Heart right ventricle (tissue), 16 donors: ENCODE results near the gene C9orf153. TPM values are rescaled to one million over a fixed set of nuclear protein-coding genes. Genes with fewer than 3 reads are reported as not detected.

Experiments used
- ATAC-seq, 8 donors: fragments of 200-7000 bp; cut with Tn5 transposase; one replicate each; pipeline ENCODE4 v1.9.1; 2020; ENCODE audit warnings: mild to moderate bottlenecking in 8 of 8, moderate library complexity in 8 of 8, moderate number of reproducible peaks in 1 of 8
- DNase-seq, 2 donors: peaks; one replicate each; pipeline ENCODE4 v3.0.0-alpha.2; 2020
- H3K27ac ChIP-seq, 10 donors: fragments of 200-600 bp; sonication (generic) in 2 of 10; one replicate each; pipeline versions ENCODE4 v1.5.0 to v1.8.0; 2020 to 2022; ENCODE audit warnings: mild to moderate bottlenecking in 3 of 10
- H3K27me3 ChIP-seq, 7 donors: fragments of 200-600 bp; one replicate each; pipeline ENCODE4 v1.8.0; 2021 to 2022; ENCODE audit warnings: mild to moderate bottlenecking in 2 of 7
- H3K36me3 ChIP-seq, 9 donors: fragments of 200-600 bp; sonication (generic) in 1 of 9; one replicate each; pipeline versions ENCODE4 v1.5.0 to v1.8.0; 2020 to 2022; ENCODE audit warnings: mild to moderate bottlenecking in 2 of 9
- H3K4me1 ChIP-seq, 9 donors: fragments of 200-600 bp; sonication (generic) in 1 of 9; one replicate each; pipeline versions ENCODE4 v1.5.0 to v1.8.0; 2020 to 2022; ENCODE audit warnings: mild to moderate bottlenecking in 4 of 9
- H3K4me3 ChIP-seq, 10 donors: fragments of 200-600 bp; sonication (generic) in 2 of 10; one replicate each; pipeline versions ENCODE4 v1.5.0 to v1.8.0; 2020 to 2022; ENCODE audit warnings: mild to moderate bottlenecking in 7 of 10, moderate library complexity in 2 of 10
- H3K9me3 ChIP-seq, 11 donors: fragments of 200-600 bp in 10 of 11; sonication (generic) in 2 of 11; one replicate each; pipeline versions ENCODE4 v1.5.0 to v1.8.0; 2013 to 2022; ENCODE audit warnings: mild to moderate bottlenecking in 2 of 11, control low read depth in 1 of 11, moderate library complexity in 1 of 11
- WGBS, 2 donors: extraction: QIAGEN DNeasy Blood & Tissue Kit; methylation state at CpG; one replicate each; pipeline ENCODE4 v1.1.7; 2013; ENCODE audit warnings: inconsistent platforms in 1 of 2; 5-methylcytosine and 5-hydroxymethylcytosine counted together
- intact Hi-C, 10 donors: fragments of 100-400 bp; cut with DNase I; formaldehyde crosslinking; loops; one replicate each; pipeline versions ENCODE4 v1.11.1 to v1.14.2; 2022
- polyA plus RNA-seq, 2 donors: library from polyadenylated mRNA; stranded (reverse); fragments of 200-250 nt; gene quantifications; one replicate each; pipeline ENCODE4 v1.2.3, GENCODE V29; 2013
- total RNA-seq, 10 donors: library from RNA; stranded (reverse); fragmentation: NEBNext Ultra II Directional in 3 of 10; extraction: Animal tissue kit (Norgen Biotek cat#: 25700) in 3 of 10; gene quantifications; one replicate each; pipeline versions ENCODE4 v1.2.1 to v1.2.4, GENCODE V29; 2021 to 2023
- TF ChIP-seq, protein P1 (sequence below), 9 donors: fragments of 200-600 bp; sonication (generic) in 2 of 9; IDR thresholded peaks; one replicate each; pipeline versions ENCODE4 v1.5.0 to v1.8.0; 2021 to 2022; ENCODE audit warnings: antibody characterized with exemption in 9 of 9, mild to moderate bottlenecking in 5 of 9, moderate library complexity in 1 of 9
- donor health status: Arrhythmogenic right ventricular cardiomyopathy.
- donor health status: ischemic (EF 13 %, LVEDD 7.1; RV severe dilation, severe dysfunction).
- donor health status: healthy with polysubstance abuse.
- donor health status: DM: no; HTN: yes; CAD: no.
- donor health status: DM: no; HTN: no; CAD: no.
- donor health status: ischemic (EF 25% LVEDD 6.9; RV normal size, moderate dysfunction).
- donor health status: ischemic (EF 25% LVEDD 5.7; RV mildly dilated, moderate dysfunction).
- donor health status: healthy.
- donor health status: DM: yes; HTN: yes; CAD: no.
- donor health status: Ischemic cardiomyopathy.
- donor health status: ischemic (EF 35%, LVEDD 5.7; RV mildly dilated, moderate dysfunction).
- donor health status: nonischemic (EF 11% LVEDD 7.7; RV severe dilation, severe dysfunction).
- donor health status: DM: yes; HTN: yes; CAD: no.
- donor health status: PGD.
- donor health status: ischemic (EF 29% LVEDD 5.4; RV normal size, mild dysfunction).
- donor health status: nonischemic (EF 23%, LVEDD 6.1; RV moderate dilation, normal function).

The C9orf153 gene
- total and polyA plus RNA-seq, 12 donors = 0.06 to 0.72 (median 0.34) TPM; not detected in 2

DNA sequence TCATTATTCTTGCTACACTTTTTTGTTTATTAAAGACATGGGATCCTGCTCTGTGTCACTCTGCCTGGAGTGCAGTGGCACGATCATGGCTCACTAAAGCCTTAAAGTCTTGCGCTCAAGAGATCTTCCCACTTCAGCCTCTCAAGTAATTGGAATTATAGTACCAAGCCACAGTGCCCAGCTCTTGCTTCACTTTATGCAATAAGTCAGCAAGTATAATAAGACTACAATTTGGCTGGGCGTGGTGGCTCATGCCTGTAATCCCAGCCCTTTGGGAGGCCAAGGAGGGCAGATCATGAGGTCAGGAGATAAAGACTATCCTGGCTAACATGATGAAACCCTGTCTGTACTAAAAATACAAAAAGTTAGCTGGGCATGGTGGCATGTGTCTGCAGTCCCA, 5.9 kb downstream of the C9orf153 start:
- no peak overlapping the region for H3K27ac ChIP-seq
- no peaks in the 10 kb centered on the region for H3K36me3 ChIP-seq
- no peaks in the 10 kb centered on the region for H3K27me3 ChIP-seq
- DNase-seq (no peak), ATAC-seq (no peak)
- intact Hi-C loops = loop anchor here in 1 of 10 donors (10.0 kb wide), 1 partner anchor 59 kb away; no protein-coding TSS in a partner anchor
- TF ChIP-seq, protein P1, sequence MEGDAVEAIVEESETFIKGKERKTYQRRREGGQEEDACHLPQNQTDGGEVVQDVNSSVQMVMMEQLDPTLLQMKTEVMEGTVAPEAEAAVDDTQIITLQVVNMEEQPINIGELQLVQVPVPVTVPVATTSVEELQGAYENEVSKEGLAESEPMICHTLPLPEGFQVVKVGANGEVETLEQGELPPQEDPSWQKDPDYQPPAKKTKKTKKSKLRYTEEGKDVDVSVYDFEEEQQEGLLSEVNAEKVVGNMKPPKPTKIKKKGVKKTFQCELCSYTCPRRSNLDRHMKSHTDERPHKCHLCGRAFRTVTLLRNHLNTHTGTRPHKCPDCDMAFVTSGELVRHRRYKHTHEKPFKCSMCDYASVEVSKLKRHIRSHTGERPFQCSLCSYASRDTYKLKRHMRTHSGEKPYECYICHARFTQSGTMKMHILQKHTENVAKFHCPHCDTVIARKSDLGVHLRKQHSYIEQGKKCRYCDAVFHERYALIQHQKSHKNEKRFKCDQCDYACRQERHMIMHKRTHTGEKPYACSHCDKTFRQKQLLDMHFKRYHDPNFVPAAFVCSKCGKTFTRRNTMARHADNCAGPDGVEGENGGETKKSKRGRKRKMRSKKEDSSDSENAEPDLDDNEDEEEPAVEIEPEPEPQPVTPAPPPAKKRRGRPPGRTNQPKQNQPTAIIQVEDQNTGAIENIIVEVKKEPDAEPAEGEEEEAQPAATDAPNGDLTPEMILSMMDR (IDR thresholded peaks at IDR 0.05) = no peak
- H3K9me3 ChIP-seq = peaks cover 0 to 15% (median 0%) of the 10 kb centered on the region in 11 donors
- no peak overlapping the region for H3K4me3 ChIP-seq
- H3K4me1 ChIP-seq = peaks cover 0 to 7% (median 0%) of the 10 kb centered on the region in 9 donors
- 99 to 100% methylated on average over 3 of the region's 3 CpGs for WGBS, 2 donors

DNA sequence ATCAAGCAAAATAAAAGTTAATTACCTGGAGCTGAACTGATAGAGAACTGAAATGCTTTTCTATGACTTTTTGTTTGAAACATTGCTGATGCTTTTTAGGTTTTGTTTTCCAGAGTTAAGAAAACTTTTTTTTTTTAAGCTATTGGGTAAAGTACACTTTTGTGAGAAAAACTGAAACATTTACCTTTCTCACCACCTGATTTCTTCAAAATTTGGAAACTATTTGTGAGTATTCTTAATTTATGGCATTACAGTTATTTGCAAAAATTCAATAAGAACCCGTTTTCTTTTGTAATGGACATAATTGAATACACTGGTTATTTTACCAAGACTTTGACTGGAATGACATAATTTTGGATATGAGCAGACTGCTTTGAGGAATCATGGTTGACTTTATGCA, 6.6 kb downstream of the C9orf153 start:
- peaks cover 0 to 15% (median 0%) of the 10 kb centered on the region in 11 donors for H3K9me3 ChIP-seq
- H3K36me3 ChIP-seq = no peaks in the 10 kb centered on the region
- no peak overlapping the region for H3K27ac ChIP-seq
- H3K4me1 ChIP-seq = peaks cover 0 to 7% (median 0%) of the 10 kb centered on the region in 9 donors
- no peaks in the 10 kb centered on the region for H3K27me3 ChIP-seq
- intact Hi-C loops = loop anchor here in 1 of 10 donors (10.0 kb wide), 1 partner anchor 58 kb away; no protein-coding TSS in a partner anchor
- DNase-seq (no peak), ATAC-seq (no peak)
- WGBS, 2 donors = 90 to 96% methylated on average over 1 of the region's 1 CpG
- TF ChIP-seq, protein P1 (IDR thresholded peaks at IDR 0.05) = no peak
- no peak overlapping the region for H3K4me3 ChIP-seq

DNA sequence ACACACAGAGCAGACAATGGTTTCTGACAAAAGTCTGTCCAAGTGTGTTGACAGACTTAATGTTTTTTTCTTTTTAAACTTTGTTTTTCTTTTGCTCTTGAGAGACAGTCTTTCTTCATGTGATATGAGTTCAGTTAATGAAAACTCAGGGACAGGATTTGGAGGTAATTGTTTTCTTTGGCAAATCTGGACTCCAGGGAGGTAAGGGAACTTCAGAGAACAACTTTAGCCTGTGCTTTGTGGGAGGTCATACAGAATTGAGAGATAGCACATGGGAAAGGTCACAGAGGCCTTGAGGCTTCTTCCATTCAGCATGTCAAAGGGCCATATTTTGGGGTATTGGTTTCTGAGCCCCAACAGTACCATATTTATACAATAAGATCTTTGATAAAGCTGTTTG, 9.3 kb downstream of the C9orf153 start:
- ATAC-seq (no peak), DNase-seq (no peak)
- intact Hi-C loops = loop anchor here in 1 of 10 donors (10.0 kb wide), 1 partner anchor 55 kb away; no protein-coding TSS in a partner anchor
- Histone ChIP-seq H3K27ac (no peak overlapping the region), H3K27me3 (no peaks in the 10 kb centered on the region), H3K4me3 (no peak overlapping the region), H3K9me3 (peaks cover 0 to 15% (median 0%) of the 10 kb centered on the region in 11 donors), H3K4me1 (peaks cover 0 to 10% (median 0%) of the 10 kb centered on the region in 9 donors), H3K36me3 (no peaks in the 10 kb centered on the region)
- TF ChIP-seq, protein P1 (IDR thresholded peaks at IDR 0.05) = no peak

DNA sequence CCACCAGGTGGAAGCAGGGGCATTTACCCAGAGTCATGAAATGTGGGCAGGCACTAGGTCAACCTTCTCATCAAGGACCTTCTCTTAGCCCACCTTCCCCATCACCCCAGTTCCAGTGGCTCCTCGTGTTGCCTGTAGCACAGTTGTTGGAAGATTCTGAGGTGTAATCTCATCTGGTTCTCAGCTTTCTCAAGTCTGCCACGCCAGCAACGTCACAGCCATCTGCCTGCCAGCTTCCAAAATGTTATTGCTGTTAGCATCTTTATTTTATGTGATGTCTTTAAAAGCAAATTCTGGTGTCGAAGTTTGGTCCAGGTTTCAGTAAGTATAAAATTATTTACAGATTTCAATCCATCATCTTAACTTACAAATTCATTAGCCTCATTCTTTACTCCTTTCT, 10.7 kb downstream of the C9orf153 start:
- 93 to 94% methylated on average over 4 of the region's 4 CpGs for WGBS, 2 donors
- intact Hi-C loops = loop anchor here in 1 of 10 donors (5.0 kb wide), 1 partner anchor 46 kb away; no protein-coding TSS in a partner anchor
- H3K27ac ChIP-seq = no peak overlapping the region
- DNase-seq = no peak
- H3K36me3 ChIP-seq = no peaks in the 10 kb centered on the region
- TF ChIP-seq, protein P1 (IDR thresholded peaks at IDR 0.05) = no peak
- ATAC-seq = no peak
- H3K27me3 ChIP-seq = no peaks in the 10 kb centered on the region
- peaks cover 0 to 10% (median 0%) of the 10 kb centered on the region in 9 donors for H3K4me1 ChIP-seq
- no peak overlapping the region for H3K4me3 ChIP-seq
- H3K9me3 ChIP-seq = peaks cover 0 to 15% (median 0%) of the 10 kb centered on the region in 11 donors
